SU-DHL-6 (cell line): Measurements from ENCODE around the gene SRSF11.
"Not testable (repeated sequence)": the region's sequence is repeated elsewhere in the genome, so short reads cannot be mapped to it uniquely, and the experiment has no call there.

Experiments
- H2AFZ ChIP-seq: fragments of 200-600 bp; sonication (generic); 2 replicates; pipeline ENCODE4 v1.6.1; 2014; ENCODE audit warnings: low read depth, mild to moderate bottlenecking, moderate library complexity, mixed read lengths, antibody characterized with exemption, low read length; ENCODE audit not compliant: severe bottlenecking
- H3F3A ChIP-seq: fragments of 200-600 bp; shearing (Covaris generic); 2 replicates; pipeline ENCODE4 v1.6.0; 2016; ENCODE audit warnings: antibody characterized with exemption, mild to moderate bottlenecking; ENCODE audit not compliant: insufficient read depth
- H3K27ac ChIP-seq: fragments of 200-600 bp; sonication (generic); 2 replicates; pipeline ENCODE4 v1.5.1; 2016; ENCODE audit warnings: low read depth, mild to moderate bottlenecking, low read length, moderate library complexity, mixed read lengths
- H3K27me3 ChIP-seq: fragments of 200-600 bp; sonication (generic), shearing (Covaris generic); 2 replicates; pipeline ENCODE4 v1.6.0; 2014; ENCODE audit warnings: mild to moderate bottlenecking, low read length
- H3K36me3 ChIP-seq: fragments of 200-600 bp; sonication (generic); 2 replicates; pipeline ENCODE4 v1.6.1; 2014; ENCODE audit warnings: mild to moderate bottlenecking, low read length, mixed read lengths
- H3K4me2 ChIP-seq: fragments of 300-600, 200-600 bp; shearing (Covaris generic), sonication (generic); 2 replicates; pipeline ENCODE4 v1.6.0; 2014; ENCODE audit warnings: low read length, low read depth, mild to moderate bottlenecking; ENCODE audit not compliant: poor library complexity, severe bottlenecking
- H3K4me3 ChIP-seq: fragments of 200-600 bp; sonication (generic); 2 replicates; pipeline ENCODE4 v1.5.1; 2014; ENCODE audit warnings: antibody characterized with exemption, low read length, mild to moderate bottlenecking, mixed read lengths; ENCODE audit not compliant: insufficient read depth, poor library complexity, severe bottlenecking
- H3K79me2 ChIP-seq: fragments of 200-600 bp; sonication (generic); 2 replicates; pipeline ENCODE4 v1.6.1; 2014; ENCODE audit warnings: mild to moderate bottlenecking, low read length, moderate library complexity; ENCODE audit not compliant: insufficient read depth
- H3K9ac ChIP-seq: fragments of 200-600 bp; sonication (generic); 2 replicates; pipeline ENCODE4 v1.7.0; 2014; ENCODE audit warnings: mild to moderate bottlenecking, low read length
- H3K9me2 ChIP-seq: fragments of 200-600 bp; sonication (generic); replicated peaks from 2 replicates; pipeline ENCODE4 v1.6.1; 2014; ENCODE audit warnings: low read length; ENCODE audit not compliant: insufficient read depth
- H3K9me3 ChIP-seq: fragments of 200-600 bp; sonication (generic); 2 replicates; pipeline ENCODE4 v1.6.1; 2014; ENCODE audit warnings: low read length, mixed read lengths; ENCODE audit not compliant: insufficient read depth
- H4K20me1 ChIP-seq: fragments of 200-600 bp; sonication (generic); 2 replicates; pipeline ENCODE4 v1.6.1; 2014; ENCODE audit warnings: low read depth, mild to moderate bottlenecking, antibody characterized with exemption, low read length, moderate library complexity, mixed read lengths
- EZH2phosphoT487 ChIP-seq: fragments of 200-600 bp; sonication (generic), shearing (Covaris generic); conservative IDR thresholded peaks from 2 replicates; pipeline ENCODE4 v1.6.1; 2018; ENCODE audit warnings: mild to moderate bottlenecking, antibody characterized with exemption, low read length, moderate library complexity, mixed read lengths
- TF ChIP-seq, protein P1 (sequence below): fragments of 200-600 bp; sonication (generic); IDR thresholded peaks from one replicate; pipeline ENCODE4 v1.5.1; 2017; ENCODE audit warnings: antibody characterized with exemption, mild to moderate bottlenecking, low read length, moderate library complexity; ENCODE audit not compliant: insufficient read depth, poor library complexity, severe bottlenecking

The SRSF11 gene

DNA sequence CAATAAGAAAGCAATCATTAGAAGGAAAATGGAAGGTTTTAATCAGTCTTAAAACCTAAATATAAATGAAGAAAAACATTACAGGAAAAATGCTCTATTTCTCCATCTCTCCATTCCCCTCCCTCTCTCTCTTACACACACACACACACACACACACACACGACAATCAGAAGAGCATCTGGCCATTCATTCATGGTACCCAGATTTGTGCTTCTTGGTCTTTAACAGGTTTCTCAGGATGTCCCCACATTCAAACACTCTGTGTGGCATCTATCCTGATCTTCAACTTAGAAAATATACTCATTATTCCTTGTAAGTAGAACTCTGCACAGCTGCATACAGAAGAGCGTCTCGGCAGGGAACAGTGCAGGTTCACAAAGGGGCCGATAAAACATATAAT lies 16.6 kb upstream of the SRSF11 start:
- Histone ChIP-seq H2AFZ (peak overlapping the region; percentile 82), H3K27me3 (no peaks in the 10 kb centered on the region), H3K27ac (no peak overlapping the region), H4K20me1 (no peaks in the 10 kb centered on the region), H3K79me2 (peaks cover 99% of the 10 kb centered on the region), H3K36me3 (peaks cover 7% of the 10 kb centered on the region), H3K4me3 (peak overlapping the region; percentile 99), H3K9me2 (no peaks in the 10 kb centered on the region), H3K9me3 (no peaks in the 10 kb centered on the region), H3K4me2 (peak overlapping the region; percentile 96), H3K9ac (peak overlapping the region; percentile 83), H3F3A (peaks cover 12% of the 10 kb centered on the region)
- TF ChIP-seq EZH2phosphoT487: no peak
- TF ChIP-seq, protein P1, sequence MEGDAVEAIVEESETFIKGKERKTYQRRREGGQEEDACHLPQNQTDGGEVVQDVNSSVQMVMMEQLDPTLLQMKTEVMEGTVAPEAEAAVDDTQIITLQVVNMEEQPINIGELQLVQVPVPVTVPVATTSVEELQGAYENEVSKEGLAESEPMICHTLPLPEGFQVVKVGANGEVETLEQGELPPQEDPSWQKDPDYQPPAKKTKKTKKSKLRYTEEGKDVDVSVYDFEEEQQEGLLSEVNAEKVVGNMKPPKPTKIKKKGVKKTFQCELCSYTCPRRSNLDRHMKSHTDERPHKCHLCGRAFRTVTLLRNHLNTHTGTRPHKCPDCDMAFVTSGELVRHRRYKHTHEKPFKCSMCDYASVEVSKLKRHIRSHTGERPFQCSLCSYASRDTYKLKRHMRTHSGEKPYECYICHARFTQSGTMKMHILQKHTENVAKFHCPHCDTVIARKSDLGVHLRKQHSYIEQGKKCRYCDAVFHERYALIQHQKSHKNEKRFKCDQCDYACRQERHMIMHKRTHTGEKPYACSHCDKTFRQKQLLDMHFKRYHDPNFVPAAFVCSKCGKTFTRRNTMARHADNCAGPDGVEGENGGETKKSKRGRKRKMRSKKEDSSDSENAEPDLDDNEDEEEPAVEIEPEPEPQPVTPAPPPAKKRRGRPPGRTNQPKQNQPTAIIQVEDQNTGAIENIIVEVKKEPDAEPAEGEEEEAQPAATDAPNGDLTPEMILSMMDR: no peak

DNA sequence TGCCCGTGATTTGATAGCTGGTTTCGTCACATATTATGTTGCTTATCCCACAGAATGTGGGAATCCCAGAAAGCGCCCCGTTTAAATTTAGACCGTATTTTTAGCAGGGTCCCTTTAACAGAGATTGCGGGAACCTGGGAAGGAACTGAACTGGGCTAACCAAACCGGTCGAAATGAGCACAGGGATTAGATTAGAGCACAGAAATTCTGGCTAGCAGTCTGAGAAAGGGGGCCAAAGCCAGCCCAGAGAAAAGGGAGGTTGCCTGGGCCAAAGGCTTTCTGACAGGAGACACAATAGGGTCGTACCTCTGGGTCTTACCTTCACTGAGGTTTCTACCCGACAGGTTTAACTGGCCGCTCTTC lies 16.1 kb upstream of the SRSF11 start:
- Histone ChIP-seq H2AFZ (peak overlapping the region; percentile 82), H3K9me3 (no peaks in the 10 kb centered on the region), H3K27me3 (no peaks in the 10 kb centered on the region), H3K4me3 (peak overlapping the region; percentile 99), H3K9ac (peak overlapping the region; percentile 83), H3K4me2 (peak overlapping the region; percentile 96), H3K36me3 (peaks cover 7% of the 10 kb centered on the region), H3K9me2 (no peaks in the 10 kb centered on the region), H4K20me1 (no peaks in the 10 kb centered on the region), H3K79me2 (peaks cover 99% of the 10 kb centered on the region), H3F3A (peaks cover 12% of the 10 kb centered on the region), H3K27ac (peak overlapping the region; percentile 42)
- no peak for TF ChIP-seq EZH2phosphoT487
- TF ChIP-seq, protein P1: no peak

DNA sequence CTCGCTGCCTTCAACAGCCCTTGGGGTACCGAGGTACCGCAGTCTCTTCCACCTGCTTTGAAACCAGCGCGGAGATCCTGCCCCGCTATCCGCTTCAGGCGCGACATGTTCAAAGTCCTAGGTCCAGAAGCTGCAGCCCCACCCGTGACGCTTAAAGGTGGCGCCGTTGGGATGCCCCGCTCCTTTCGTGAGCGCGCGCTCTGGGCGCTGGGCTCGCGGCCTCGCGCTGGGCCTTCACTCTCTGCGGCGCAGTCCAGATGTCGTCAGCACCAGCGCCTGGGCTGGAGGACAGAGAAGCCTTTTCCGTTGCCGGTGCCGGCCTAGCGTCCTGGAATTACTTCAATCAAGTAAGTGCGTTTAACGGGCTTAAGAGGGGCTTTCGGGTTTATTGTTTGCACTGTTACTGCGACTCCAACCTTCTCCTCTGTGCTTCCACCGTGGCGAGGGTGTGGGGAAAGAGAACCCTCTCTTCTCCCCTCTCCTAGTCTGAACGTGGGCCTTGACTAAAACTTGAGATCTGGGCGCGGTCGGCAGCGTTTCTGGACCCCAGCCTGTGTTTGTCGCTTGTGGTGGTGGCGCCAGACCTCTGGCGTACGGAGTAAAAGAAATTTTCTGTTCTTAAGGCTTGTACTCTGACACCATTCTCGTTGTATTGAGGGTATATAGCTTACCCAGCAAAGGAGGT lies 15.6 kb upstream of the SRSF11 start, which contains the start of gene LRRC40:
Gene LRRC40, minus strand, starts transcription at position 146 of the 685 bp plus-strand sequence. Its CDS starts 39 bp downstream, at position 107.
- Histone ChIP-seq H3K9me2 (no peaks in the 10 kb centered on the region), H4K20me1 (no peaks in the 10 kb centered on the region), H3K4me2 (peak within 1 kb of the TSS; percentile 96), H3K9me3 (no peaks in the 10 kb centered on the region), H3K36me3 (peaks cover 7% of the 10 kb centered on the region), H3K9ac (peak within 1 kb of the TSS; percentile 83), H3K79me2 (peaks cover 99% of the 10 kb centered on the region), H3K27me3 (no peaks in the 10 kb centered on the region), H3F3A (peaks cover 12% of the 10 kb centered on the region), H3K27ac (peak within 1 kb of the TSS; percentile 78), H3K4me3 (peak within 1 kb of the TSS; percentile 99), H2AFZ (peak within 1 kb of the TSS; percentile 83)
- TF ChIP-seq EZH2phosphoT487: no peak
- TF ChIP-seq, protein P1: no peak

DNA sequence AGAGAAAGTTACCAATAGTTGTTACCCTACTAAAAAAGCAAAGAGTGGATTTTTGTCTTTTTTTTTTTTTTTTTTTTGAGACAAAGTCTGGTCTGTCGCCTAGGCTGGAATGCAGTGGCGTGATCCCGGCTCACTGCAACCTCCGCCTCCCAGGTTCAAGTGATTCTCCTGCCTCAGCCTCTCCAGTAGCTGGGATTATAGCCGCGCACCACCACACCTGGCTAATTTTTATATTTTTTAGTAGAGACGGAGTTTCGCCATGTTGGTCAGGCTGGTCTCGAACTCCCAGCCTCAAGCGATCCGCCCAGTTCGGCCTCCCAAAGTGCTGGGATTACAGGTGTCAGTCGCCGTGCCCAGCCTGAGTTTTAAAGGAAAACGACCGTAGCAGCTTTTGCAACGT lies 14.3 kb upstream of the SRSF11 start:
- not testable (repeated sequence) for H3K27me3 ChIP-seq, H3K9me3 ChIP-seq, H3K9me2 ChIP-seq, H3K27ac ChIP-seq, H2AFZ ChIP-seq, H4K20me1 ChIP-seq
- Histone ChIP-seq H3K4me2 (peak overlapping the region; percentile 87), H3K4me3 (peak overlapping the region; percentile 99), H3F3A (peaks cover 12% of the 10 kb centered on the region), H3K79me2 (peaks cover 99% of the 10 kb centered on the region), H3K36me3 (peaks cover 11% of the 10 kb centered on the region), H3K9ac (peak overlapping the region; percentile 83)
